Measurements from ENCODE around the gene KCNN3.
"Not testable (repeated sequence)": the region's sequence is repeated elsewhere in the genome, so short reads cannot be mapped to it uniquely, and the experiment has no call there.

GRCh38 chr1:154677844-154678243 is 192.2 kb downstream of the KCNN3 start:
- not testable (repeated sequence) for TF ChIP-seq MAX (IDR thresholded peaks at IDR 0.05; ENCODE audit: low read depth, low read length); POLR2A (IDR thresholded peaks at IDR 0.05; ENCODE audit: extremely low read depth, insufficient read length); CTCF (IDR thresholded peaks at IDR 0.05; ENCODE audit: low read depth, low read length)
